Measurements from ENCODE around the gene ZBTB11. TPM values are rescaled to one million over a fixed set of nuclear protein-coding genes. Genes with fewer than 3 reads are reported as not detected.

The ZBTB11 gene
- total and polyA plus RNA-seq, 10 of the 15 experiments (the other 5 are each of a cell fraction or from before 2014, with no cell fraction given): 3.5 to 25.7 (median 18.0) TPM

GRCh38 chr3:101685870-101686307, 9.0 kb upstream of the ZBTB11 start:
- TF ChIP-seq WRNIP1 (IDR thresholded peaks at IDR 0.05; ENCODE audit: borderline replicate concordance, low read depth, low read length): peak; percentile 96; the same call in 1 of the 2 replicates
- no peak for TF ChIP-seq SREBF1 (IDR thresholded peaks at IDR 0.05; ENCODE audit: low read length)
- no peak for FAIRE-seq
- BruUV-seq (replicated peaks): TSS peak; percentile 83

GRCh38 chr3:101685050-101685400, 8.1 kb upstream of the ZBTB11 start:
- FAIRE-seq: no peak

More at GRCh38 chr3:101685870-101686307, 9.0 kb upstream of the ZBTB11 start:
- SMC1A ChIA-PET (ENCODE audit: uncharacterized antibody, unreplicated experiment): interaction anchor here (0.7 to 3.4 kb wide), 7 partner anchors 9 to 539 kb away, joined by 3 to 11 read pairs (median 5); partner anchors contain the start of gene ZBTB11
- intact Hi-C loops (cut with micrococcal nuclease; ENCODE audit: unreplicated experiment): loop anchor here (1.0 kb wide), 1 partner anchor 9 kb away; the partner anchor contains the start of gene ZBTB11
- in situ Hi-C loops (cut with MboI): loop anchor here (5.0 kb wide), 1 partner anchor 541 kb away; no protein-coding TSS in a partner anchor
- ATAC-seq (peak; percentile 22), DNase-seq (ENCODE audit: low read depth, low spot score) (no peak)
- H3K36me3 ChIP-seq (ENCODE audit: control insufficient read depth in 2 of 2, insufficient read depth in 2 of 2, low read length in 1 of 2): peaks cover 6 to 22% of the 10 kb centered on the region in 2 experiments
- peak overlapping the region; percentile 90 for H3K9ac ChIP-seq (ENCODE audit: control insufficient read depth, insufficient read depth, low read length)
- H3K27me3 ChIP-seq (replicated peaks in 1 of 2; ENCODE audit: control insufficient read depth in 2 of 2, insufficient read depth in 2 of 2, low read length in 1 of 2): no peaks in the 10 kb centered on the region
- H4K20me1 ChIP-seq (ENCODE audit: control insufficient read depth, insufficient read depth): no peaks in the 10 kb centered on the region; the same call in 1 of the 2 replicates
- POLR2A ChIA-PET: interaction anchor here (0.8 to 4.4 kb wide), 8 partner anchors 9 to 166 kb away, joined by 3 to 46 read pairs (median 3); partner anchors contain the start of genes PCNP and ZBTB11
- peak overlapping the region; percentile 61 for H3K4me2 ChIP-seq (ENCODE audit: control insufficient read depth, insufficient read depth)
- peak overlapping the region; percentile 76 for H3K27ac ChIP-seq (ENCODE audit: control insufficient read depth, insufficient read depth)
- peaks cover 9% of the 10 kb centered on the region for H3K4me1 ChIP-seq (ENCODE audit: control insufficient read depth, insufficient read depth, low read length)
- H3K4me3 ChIP-seq: peak overlapping the region; percentile 76
- peaks cover 47% of the 10 kb centered on the region for H3K79me2 ChIP-seq (ENCODE audit: control insufficient read depth, insufficient read depth, low read length)
- CTCF ChIA-PET: interaction anchor here (1.4 to 2.5 kb wide), 3 partner anchors 10 to 39 kb away, joined by 4 to 13 read pairs (median 9); partner anchors contain the start of gene CEP97
- no peaks in the 10 kb centered on the region for H3K9me3 ChIP-seq (replicated peaks; ENCODE audit: control insufficient read depth, insufficient read depth, low read length)
- H2AFZ ChIP-seq (ENCODE audit: control insufficient read depth, low read depth, low read length): peak overlapping the region; percentile 81; the same call in 1 of the 2 replicates
- 2% methylated on average over 11 of the region's 11 CpGs for WGBS (ENCODE audit: insufficient coverage, insufficient replicate concordance, low lambda C conversion rate, missing lambda C conversion rate)
- RAD21 ChIA-PET (ENCODE audit: unreplicated experiment): interaction anchor here (0.9 to 1.2 kb wide), 4 partner anchors 9 to 154 kb away, joined by 3 to 8 read pairs (median 3); partner anchors contain the start of genes CEP97 and ZBTB11

More at GRCh38 chr3:101685050-101685400, 8.1 kb upstream of the ZBTB11 start:
- no peak for DNase-seq (ENCODE audit: low read depth, low spot score)
- BruUV-seq (replicated peaks): no TSS peak
- POLR2A ChIA-PET: interaction anchor here (0.5 to 4.4 kb wide), 9 partner anchors 8 to 1841 kb away, joined by 3 to 46 read pairs (median 4); partner anchors contain the start of genes CEP97 and ZBTB11
- no peak overlapping the region for H2AFZ ChIP-seq (ENCODE audit: control insufficient read depth, low read depth, low read length)
- RAD21 ChIA-PET (ENCODE audit: unreplicated experiment): interaction anchor here (0.6 to 1.6 kb wide), 6 partner anchors 65 to 155 kb away, joined by 3 to 6 read pairs (median 4); partner anchors contain the start of gene PCNP
- H3K79me2 ChIP-seq (ENCODE audit: control insufficient read depth, insufficient read depth, low read length): peaks cover 47% of the 10 kb centered on the region
- ATAC-seq: no peak
- SMC1A ChIA-PET (ENCODE audit: uncharacterized antibody, unreplicated experiment): interaction anchor here (0.8 to 3.4 kb wide), 6 partner anchors 10 to 118 kb away, joined by 3 to 11 read pairs (median 6); partner anchors contain the start of gene CEP97
- CTCF ChIA-PET: interaction anchor here (0.6 to 2.5 kb wide), 7 partner anchors 10 to 118 kb away, joined by 3 to 13 read pairs (median 3); partner anchors contain the start of genes CEP97 and PCNP
- H4K20me1 ChIP-seq (ENCODE audit: control insufficient read depth, insufficient read depth): no peaks in the 10 kb centered on the region; the same call in 1 of the 2 replicates
- TF ChIP-seq MAX (IDR thresholded peaks at IDR 0.05; ENCODE audit: low read depth, low read length) (no peak), KDM1A (IDR thresholded peaks at IDR 0.05; ENCODE audit: borderline replicate concordance) (no peak), BCL11A (IDR thresholded peaks at IDR 0.05; ENCODE audit: low read depth, low read length) (no peak), PBX3 (IDR thresholded peaks at IDR 0.05; ENCODE audit: insufficient replicate concordance, low read depth, low read length) (no peak), YBX1 (IDR thresholded peaks at IDR 0.05) (no peak), CBFB (IDR thresholded peaks at IDR 0.05; ENCODE audit: low read depth) (no peak), KAT2A (conservative IDR thresholded peaks at IDR 0.05; ENCODE audit: control insufficient read depth, low read depth, low read length) (no peak), ZBED1 (IDR thresholded peaks at IDR 0.05; ENCODE audit: borderline replicate concordance) (no peak)
- peak overlapping the region; percentile 61 for H3K4me2 ChIP-seq (ENCODE audit: control insufficient read depth, insufficient read depth)
- no peaks in the 10 kb centered on the region for H3K27me3 ChIP-seq (replicated peaks in 1 of 2; ENCODE audit: control insufficient read depth in 2 of 2, insufficient read depth in 2 of 2, low read length in 1 of 2)
- no peaks in the 10 kb centered on the region for H3K9me3 ChIP-seq (replicated peaks; ENCODE audit: control insufficient read depth, insufficient read depth, low read length)
- H3K4me3 ChIP-seq: peak overlapping the region; percentile 76
- peak overlapping the region; percentile 76 for H3K27ac ChIP-seq (ENCODE audit: control insufficient read depth, insufficient read depth)
- peak overlapping the region; percentile 90 for H3K9ac ChIP-seq (ENCODE audit: control insufficient read depth, insufficient read depth, low read length)
- intact Hi-C loops (cut with micrococcal nuclease; ENCODE audit: unreplicated experiment) (no loop called here), in situ Hi-C loops (cut with MboI) (loop anchor here (5.0 kb wide), 1 partner anchor 542 kb away; no protein-coding TSS in a partner anchor)
- H3K4me1 ChIP-seq (ENCODE audit: control insufficient read depth, insufficient read depth, low read length): peaks cover 3% of the 10 kb centered on the region; the same call in 1 of the 2 replicates
- H3K36me3 ChIP-seq (ENCODE audit: control insufficient read depth in 2 of 2, insufficient read depth in 2 of 2, low read length in 1 of 2): peaks cover 8 to 29% of the 10 kb centered on the region in 2 experiments
